GM18526 (cell line): ENCODE results near the gene THAP8.

ENCODE experiments used
- POLR2A ChIP-seq: IDR thresholded peaks from 3 replicates; pipeline ENCODE4 v1.6.1; 2011; ENCODE audit not compliant: insufficient read length; ENCODE audit errors: extremely low read depth

THAP8 gene

GRCh38 chr19:35992907-35993765 lies 60.9 kb downstream of the THAP8 start:
- TF ChIP-seq POLR2A: no peak

DNA sequence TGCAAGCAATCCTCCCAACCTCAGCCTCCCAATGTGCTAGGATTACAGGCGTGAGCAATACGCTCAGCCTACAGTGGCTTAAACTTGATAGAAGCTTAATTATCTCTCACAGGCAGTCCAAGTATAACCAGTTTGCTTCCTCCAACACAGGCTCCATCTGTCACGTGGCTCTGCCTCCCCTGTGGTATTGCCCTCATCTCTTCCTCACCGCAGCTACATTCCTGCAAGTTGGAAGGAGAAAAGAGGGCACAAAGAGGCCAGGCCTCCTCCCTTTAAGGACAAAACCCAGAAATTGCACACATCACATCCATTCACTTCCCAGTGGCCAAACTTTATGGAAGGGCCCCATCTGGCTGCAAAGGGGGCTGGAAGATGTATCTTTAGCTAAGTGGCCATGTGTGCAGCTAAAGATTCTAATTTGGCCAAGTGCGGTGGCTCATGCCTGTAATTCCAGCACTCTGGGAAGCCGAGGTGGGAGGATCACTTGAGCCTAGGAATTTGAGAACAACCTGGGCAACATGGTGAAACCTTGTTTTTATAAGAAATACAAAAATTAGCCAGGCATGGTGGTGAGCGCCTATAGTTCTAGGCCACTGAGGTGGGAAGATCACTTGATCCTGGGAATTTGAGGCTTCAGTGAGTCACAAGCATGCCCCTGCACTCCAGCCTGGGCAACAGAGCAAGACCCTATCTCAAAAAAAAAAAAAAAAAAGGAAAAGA lies 62.2 kb downstream of the THAP8 start:
- TF ChIP-seq POLR2A: no peak

DNA sequence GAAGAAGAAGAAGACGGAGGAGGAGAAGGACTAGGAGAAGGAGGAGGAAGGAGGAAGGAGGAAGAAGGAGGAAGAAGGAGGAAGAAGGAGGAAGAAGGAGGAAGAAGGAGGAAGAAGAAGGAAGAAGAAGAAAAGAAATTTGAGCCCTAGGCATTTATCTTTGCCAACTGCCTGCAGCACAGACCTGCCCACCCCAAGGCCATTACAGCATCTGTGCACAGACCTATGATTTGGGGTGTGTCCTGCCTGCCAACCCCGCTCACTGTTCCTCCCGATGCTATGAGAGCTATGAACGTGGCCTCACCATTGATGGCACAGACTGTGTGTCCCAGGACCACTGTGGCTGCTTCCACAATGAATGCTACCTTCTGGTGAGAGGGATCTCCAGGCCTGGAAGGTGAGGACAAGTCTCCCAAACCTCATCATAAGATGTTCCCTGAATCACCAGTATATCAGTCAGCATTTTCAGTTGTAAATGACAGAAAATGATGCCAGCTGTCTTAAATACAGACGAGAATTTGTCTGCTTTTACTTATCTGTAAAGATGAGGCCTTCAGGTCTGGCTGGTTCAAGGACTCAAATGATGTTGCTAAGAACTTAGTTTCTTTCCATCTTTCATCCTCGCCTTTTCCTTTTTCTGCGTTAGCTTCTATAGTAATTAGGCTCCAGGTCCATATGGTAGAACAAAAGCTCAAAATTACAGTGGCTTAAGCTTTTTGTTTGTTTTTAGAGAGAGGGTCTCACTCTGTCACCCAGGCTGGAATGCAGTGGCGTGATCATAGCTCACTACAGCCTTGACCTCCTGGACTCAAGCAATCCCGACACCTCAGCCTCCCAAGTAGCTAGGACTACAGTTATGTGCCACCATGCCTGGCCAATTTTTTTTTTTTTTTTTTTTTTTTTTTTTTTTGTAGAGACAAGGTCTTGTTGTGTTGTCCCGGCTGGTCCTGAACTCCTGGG lies 63.0 kb downstream of the THAP8 start:
- no peak for TF ChIP-seq POLR2A

DNA sequence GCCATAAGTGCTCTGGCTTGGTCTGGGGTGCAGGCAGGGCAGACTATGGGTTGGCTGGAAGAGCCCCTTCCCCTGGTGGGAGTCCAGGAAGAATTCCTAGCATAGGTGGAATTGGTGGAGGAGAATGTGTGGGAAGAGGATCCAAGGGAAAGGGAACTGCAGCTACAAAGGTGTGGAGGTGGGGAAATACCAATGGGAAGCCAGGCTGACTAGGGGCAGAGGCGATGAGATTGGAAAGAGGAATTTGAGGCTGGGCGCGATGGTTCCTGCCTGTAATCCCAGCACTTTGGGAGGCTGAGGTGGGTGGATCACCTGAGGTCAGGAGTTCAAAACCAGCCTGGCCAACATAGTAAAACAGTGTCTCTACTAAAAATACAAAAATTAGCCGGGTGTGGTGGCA lies 63.9 kb downstream of the THAP8 start:
- TF ChIP-seq POLR2A: no peak

- no peak for TF ChIP-seq POLR2A
Measured at GRCh38 chr19:35988824-35989223, 65.3 kb downstream of the THAP8 start.

DNA sequence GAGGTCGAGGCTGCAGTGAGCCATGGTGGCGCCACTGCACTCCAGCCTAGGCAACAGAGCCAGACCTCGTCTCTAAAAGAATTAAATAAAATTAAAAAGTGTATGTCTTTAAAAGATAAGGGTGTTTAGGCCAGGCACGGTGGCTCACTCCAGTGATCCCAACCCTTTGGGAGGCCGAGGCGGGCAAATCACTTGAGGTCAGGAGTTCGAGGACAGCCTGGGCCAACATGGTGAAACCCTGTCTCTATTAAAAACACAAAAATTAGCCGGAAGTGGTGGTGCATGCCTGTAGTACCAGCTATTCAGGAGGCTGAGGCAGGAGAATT lies 66.6 kb downstream of the THAP8 start:
- TF ChIP-seq POLR2A: no peak

DNA sequence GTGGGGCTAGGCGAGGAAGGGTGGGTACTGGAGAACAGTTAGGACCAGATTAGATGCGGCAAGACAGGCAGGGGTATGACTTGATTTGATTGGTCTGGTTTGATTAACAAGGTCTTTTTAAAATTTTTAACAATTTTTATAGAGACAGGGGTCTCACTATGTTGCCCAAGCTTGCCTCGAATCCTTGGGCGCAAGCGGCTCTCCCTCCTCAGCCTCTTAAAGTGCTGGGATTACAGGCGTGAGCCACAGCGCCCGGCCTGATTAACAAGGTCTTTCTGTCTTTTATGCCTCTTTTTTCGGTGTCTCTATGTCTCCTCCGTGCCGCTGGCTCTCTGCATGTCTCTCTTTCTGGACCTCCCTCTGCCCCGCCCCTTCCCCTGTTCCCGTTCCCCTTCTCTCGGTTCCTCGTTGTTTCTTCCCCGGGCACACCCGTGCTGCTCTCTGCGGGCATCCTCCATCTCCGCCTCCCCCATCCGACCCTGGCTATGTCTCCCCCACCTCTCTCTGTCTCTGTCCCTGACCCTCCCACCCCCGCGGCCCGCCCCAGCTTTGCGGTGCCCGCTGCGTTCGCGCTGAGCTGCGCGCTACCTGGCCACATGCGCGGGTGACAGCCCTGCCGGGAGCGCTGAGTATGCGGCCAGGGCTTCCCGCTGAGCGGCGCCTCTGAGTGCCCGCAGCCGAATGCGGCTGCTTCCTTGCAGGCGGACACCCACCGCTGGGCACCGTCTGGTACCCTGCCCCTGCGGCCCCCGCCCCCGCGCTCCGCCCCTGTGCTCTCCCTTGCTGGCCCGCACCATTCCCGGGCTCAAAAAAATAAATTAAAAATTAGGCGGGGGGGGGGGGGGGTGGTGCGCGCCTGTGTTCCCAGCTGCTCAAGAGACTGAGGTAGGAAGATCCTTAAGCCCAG lies 67.2 kb downstream of the THAP8 start:
- TF ChIP-seq POLR2A: no peak

- TF ChIP-seq POLR2A: no peak
Measured at GRCh38 chr19:35986111-35986510, 68.0 kb downstream of the THAP8 start.
